Measurements from ENCODE around the gene NUDT8. TPM values are rescaled to one million over a fixed set of nuclear protein-coding genes. Genes with fewer than 3 reads are reported as not detected.
"Not testable (repeated sequence)": the region's sequence is repeated elsewhere in the genome, so short reads cannot be mapped to it uniquely, and the experiment has no call there.

Gene NUDT8
- total and polyA plus RNA-seq, 2 donors = 3.0 to 5.8 TPM

DNA sequence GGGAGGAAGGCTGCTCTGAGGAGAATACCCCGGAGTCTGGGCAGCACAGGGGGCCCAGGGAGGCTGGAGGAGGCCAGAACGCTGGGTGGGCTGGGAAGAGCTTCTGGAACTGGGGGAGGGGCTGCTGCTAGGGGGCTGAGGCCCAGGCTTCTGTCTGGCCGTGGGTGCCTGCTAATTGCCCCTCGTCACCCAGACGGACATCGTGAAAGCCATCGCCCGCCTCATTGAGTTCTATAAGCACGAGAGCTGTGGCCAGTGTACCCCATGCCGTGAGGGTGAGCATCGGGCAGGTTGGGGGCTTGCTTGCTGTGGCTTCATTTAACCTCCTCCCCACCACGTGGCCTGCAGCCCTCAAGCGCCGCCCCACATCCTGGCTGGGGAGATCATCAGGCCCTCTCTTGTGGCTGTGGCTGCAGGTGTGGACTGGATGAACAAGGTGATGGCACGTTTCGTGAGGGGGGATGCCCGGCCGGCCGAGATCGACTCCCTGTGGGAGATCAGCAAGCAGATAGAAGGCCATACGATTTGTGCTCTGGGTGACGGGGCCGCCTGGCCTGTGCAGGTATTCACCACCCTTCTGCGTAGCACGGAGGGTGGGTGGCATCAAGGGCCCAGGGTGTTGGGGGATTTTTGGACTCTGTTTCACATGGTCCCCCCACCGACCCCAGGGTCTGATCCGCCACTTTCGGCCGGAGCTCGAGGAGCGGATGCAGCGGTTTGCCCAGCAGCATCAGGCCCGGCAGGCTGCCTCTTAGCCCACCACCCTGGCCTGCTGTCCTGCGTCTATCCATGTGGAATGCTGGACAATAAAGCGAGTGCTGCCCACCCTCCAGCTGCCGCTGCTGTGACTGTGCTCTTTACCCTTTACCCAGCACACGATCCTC, 17.8 kb downstream of the NUDT8 start:
- Histone ChIP-seq H3K36me3 (ENCODE audit: insufficient read depth) (no peaks in the 10 kb centered on the region), H3K27ac (ENCODE audit: low read depth) (no peak overlapping the region), H3K4me1 (ENCODE audit: insufficient read depth) (no peaks in the 10 kb centered on the region), H3K4me3 (ENCODE audit: low read depth, low read length) (no peak overlapping the region)
- WGBS = 88% methylated on average over 37 of the region's 37 CpGs
- no peak for DNase-seq (ENCODE audit: extremely low spot score)

DNA sequence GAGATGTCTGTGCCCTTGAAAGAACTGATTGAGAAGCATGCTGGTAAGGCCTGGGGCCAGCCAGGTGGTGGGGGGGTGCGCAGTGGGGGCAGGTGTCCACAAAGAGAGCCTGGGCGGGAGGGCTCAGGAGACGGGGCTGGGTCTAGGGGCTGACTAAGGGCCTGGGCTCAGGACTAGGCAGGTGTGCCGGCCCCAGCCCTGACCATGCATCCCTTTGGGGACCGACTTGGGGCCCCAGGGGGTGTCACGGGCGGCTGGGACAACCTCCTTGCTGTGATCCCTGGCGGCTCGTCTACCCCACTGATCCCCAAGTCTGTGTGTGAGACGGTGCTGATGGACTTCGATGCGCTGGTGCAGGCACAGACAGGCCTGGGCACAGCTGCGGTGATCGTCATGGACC, 18.6 kb downstream of the NUDT8 start:
- Histone ChIP-seq H3K4me3 (ENCODE audit: low read depth, low read length) (no peak overlapping the region), H3K4me1 (ENCODE audit: insufficient read depth) (no peaks in the 10 kb centered on the region), H3K27ac (ENCODE audit: low read depth) (no peak overlapping the region), H3K36me3 (ENCODE audit: insufficient read depth) (no peaks in the 10 kb centered on the region)
- DNase-seq (ENCODE audit: extremely low spot score) = no peak
- 88% methylated on average over 14 of the region's 14 CpGs for WGBS

- H3K27ac ChIP-seq (ENCODE audit: low read depth) = no peak overlapping the region
- 89% methylated on average over 15 of the region's 15 CpGs for WGBS
- no peak overlapping the region for H3K4me3 ChIP-seq (ENCODE audit: low read depth, low read length)
- H3K36me3 ChIP-seq (ENCODE audit: insufficient read depth) = no peaks in the 10 kb centered on the region
- no peak for DNase-seq (ENCODE audit: extremely low spot score)
- H3K4me1 ChIP-seq (ENCODE audit: insufficient read depth) = no peaks in the 10 kb centered on the region
Measured at GRCh38 chr11:67610302-67610868, 19.4 kb downstream of the NUDT8 start.

- H3K27ac ChIP-seq (ENCODE audit: low read depth) = no peak overlapping the region
- WGBS = 91% methylated on average over 10 of the region's 10 CpGs
- H3K4me1 ChIP-seq (ENCODE audit: insufficient read depth) = no peaks in the 10 kb centered on the region
- no peak overlapping the region for H3K4me3 ChIP-seq (ENCODE audit: low read depth, low read length)
- H3K36me3 ChIP-seq (ENCODE audit: insufficient read depth) = no peaks in the 10 kb centered on the region
- no peak for DNase-seq (ENCODE audit: extremely low spot score)
Measured at GRCh38 chr11:67609316-67609715, 20.4 kb downstream of the NUDT8 start.

DNA sequence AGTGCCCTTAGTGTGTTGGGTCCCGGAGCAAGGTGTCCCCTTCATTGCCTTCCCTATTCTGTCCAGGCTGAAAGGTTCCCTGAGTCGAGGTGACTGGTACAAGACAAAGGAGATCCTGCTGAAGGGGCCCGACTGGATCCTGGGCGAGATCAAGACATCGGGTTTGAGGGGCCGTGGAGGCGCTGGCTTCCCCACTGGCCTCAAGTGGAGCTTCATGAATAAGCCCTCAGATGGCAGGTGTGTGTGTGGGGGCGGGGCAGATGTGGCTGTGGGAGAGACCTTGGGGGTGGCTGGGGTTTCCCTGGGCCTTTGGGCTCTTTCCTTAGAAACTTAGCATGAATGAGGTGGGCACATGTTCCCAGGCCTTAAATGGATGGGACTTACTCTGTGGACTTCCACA, 21.3 kb downstream of the NUDT8 start:
- H3K4me1 ChIP-seq (ENCODE audit: insufficient read depth) = no peaks in the 10 kb centered on the region
- no peak overlapping the region for H3K27ac ChIP-seq (ENCODE audit: low read depth)
- no peaks in the 10 kb centered on the region for H3K36me3 ChIP-seq (ENCODE audit: insufficient read depth)
- DNase-seq (ENCODE audit: extremely low spot score) = no peak
- WGBS = 96% methylated on average over 8 of the region's 8 CpGs
- H3K4me3 ChIP-seq (ENCODE audit: low read depth, low read length) = no peak overlapping the region

DNA sequence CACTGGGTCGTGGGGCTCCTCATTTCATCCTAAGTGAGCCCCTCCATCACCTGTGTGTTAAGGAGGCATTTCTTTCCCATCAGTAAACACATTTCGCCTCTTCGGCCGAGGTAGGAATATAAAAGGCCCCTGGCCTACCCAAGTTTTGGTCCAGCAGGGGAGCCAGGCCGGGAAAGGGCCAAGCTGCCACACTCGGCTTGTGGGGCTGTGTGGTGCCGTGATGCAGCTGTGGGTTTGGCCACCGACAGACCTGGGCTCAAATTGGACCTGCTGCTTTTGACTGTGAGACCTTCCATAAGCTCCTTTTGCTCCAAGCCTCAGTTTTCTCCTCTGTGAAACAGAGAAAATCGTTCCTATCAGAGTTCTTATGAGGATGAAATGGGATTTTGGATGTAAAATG, 22.2 kb downstream of the NUDT8 start:
- WGBS = 40% methylated on average over 9 of the region's 9 CpGs

GRCh38 chr11:67606492-67607295, 23.0 kb downstream of the NUDT8 start, which contains the start of gene NDUFV1:
NDUFV1 (plus strand) TSS chr11:67606936; CDS start chr11:67607005, 69 bp downstream.
- H3K4me3 ChIP-seq (ENCODE audit: low read depth, low read length) = peak within 1 kb of the TSS; percentile 88
- peak within 1 kb of the TSS; percentile 63 for H3K27ac ChIP-seq (ENCODE audit: low read depth)
- under 1% methylated on average over 69 of the region's 69 CpGs for WGBS
- peak; percentile 87 for DNase-seq (ENCODE audit: extremely low spot score)
- no peaks in the 10 kb centered on the region for H3K36me3 ChIP-seq (ENCODE audit: insufficient read depth)
- H3K4me1 ChIP-seq (ENCODE audit: insufficient read depth) = no peaks in the 10 kb centered on the region

More for the DNA sequence above, 22.2 kb downstream of the NUDT8 start:
- H3K36me3 ChIP-seq (ENCODE audit: insufficient read depth) = no peaks in the 10 kb centered on the region
- no peak overlapping the region for H3K27ac ChIP-seq (ENCODE audit: low read depth)
- DNase-seq (ENCODE audit: extremely low spot score) = no peak
- H3K4me1 ChIP-seq (ENCODE audit: insufficient read depth) = no peaks in the 10 kb centered on the region
- H3K4me3 ChIP-seq (ENCODE audit: low read depth, low read length) = peak overlapping the region; percentile 88

- Histone ChIP-seq H3K36me3 (ENCODE audit: insufficient read depth) (no peaks in the 10 kb centered on the region), H3K4me1 (ENCODE audit: insufficient read depth) (no peaks in the 10 kb centered on the region), H3K27ac (ENCODE audit: low read depth) (no peak overlapping the region), H3K4me3 (ENCODE audit: low read depth, low read length) (peak overlapping the region; percentile 27)
- WGBS = 34% methylated on average over 17 of the region's 17 CpGs
- no peak for DNase-seq (ENCODE audit: extremely low spot score)
Measured at GRCh38 chr11:67606093-67606491, 23.6 kb downstream of the NUDT8 start.

- Histone ChIP-seq H3K27ac (ENCODE audit: low read depth) (no peak overlapping the region), H3K36me3 (ENCODE audit: insufficient read depth) (no peaks in the 10 kb centered on the region), H3K4me1 (ENCODE audit: insufficient read depth) (no peaks in the 10 kb centered on the region), H3K4me3 (ENCODE audit: low read depth, low read length) (no peak overlapping the region)
- DNase-seq (ENCODE audit: extremely low spot score) = no peak
- WGBS = 49% methylated on average over 11 of the region's 11 CpGs
Measured at GRCh38 chr11:67605231-67606011, 24.3 kb downstream of the NUDT8 start.

DNA sequence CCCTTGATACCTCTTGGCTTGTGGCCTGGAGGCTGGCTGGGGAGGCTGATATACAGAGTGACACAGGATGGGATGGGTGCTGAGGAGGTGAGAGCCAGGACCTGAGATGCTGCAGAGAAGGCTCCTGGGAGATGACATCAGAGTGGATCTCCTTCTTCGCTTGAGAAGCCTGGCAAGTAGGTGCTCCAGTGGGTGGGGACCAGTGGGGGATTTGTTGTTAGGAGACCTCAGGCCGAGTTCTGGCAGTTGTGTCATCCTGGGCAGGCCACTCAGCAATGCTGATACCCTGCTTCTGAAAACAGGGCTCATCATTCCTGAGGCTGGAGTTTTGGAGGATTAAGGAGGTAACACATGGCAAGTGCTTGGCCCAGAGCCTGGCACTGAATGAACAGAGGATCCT, 24.9 kb downstream of the NUDT8 start:
- H3K4me3 ChIP-seq (ENCODE audit: low read depth, low read length) = no peak overlapping the region
- H3K36me3 ChIP-seq (ENCODE audit: insufficient read depth) = no peaks in the 10 kb centered on the region
- 75% methylated on average over 2 of the region's 2 CpGs for WGBS
- H3K4me1 ChIP-seq (ENCODE audit: insufficient read depth) = no peaks in the 10 kb centered on the region
- no peak overlapping the region for H3K27ac ChIP-seq (ENCODE audit: low read depth)
- no peak for DNase-seq (ENCODE audit: extremely low spot score)

- not testable (repeated sequence) for DNase-seq (ENCODE audit: extremely low spot score); H3K36me3 ChIP-seq (ENCODE audit: insufficient read depth); H3K4me3 ChIP-seq (ENCODE audit: low read depth, low read length); H3K4me1 ChIP-seq (ENCODE audit: insufficient read depth); H3K27ac ChIP-seq (ENCODE audit: low read depth)
- 70% methylated on average over 2 of the region's 4 CpGs for WGBS
Measured at GRCh38 chr11:67604119-67604518, 25.6 kb downstream of the NUDT8 start.

DNA sequence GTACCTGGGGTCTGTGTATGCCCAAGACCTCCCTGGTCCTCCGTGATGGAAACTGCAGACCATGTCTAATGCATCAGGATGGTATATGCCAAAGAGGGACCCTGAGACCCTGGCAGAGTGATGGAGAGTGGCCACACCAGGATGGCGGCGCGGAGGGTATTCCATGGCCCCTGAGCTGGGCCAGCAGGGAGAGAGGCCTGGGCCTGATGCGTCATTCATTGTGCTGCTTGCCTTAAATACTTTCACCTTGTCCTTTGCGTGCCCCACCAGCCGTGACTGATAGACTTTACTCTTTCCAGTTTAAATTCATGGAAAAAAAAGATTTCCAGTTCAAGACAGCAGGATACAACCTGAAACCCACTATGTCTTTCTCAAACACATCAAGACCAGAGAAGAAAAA, 28.6 kb downstream of the NUDT8 start:
- no peak for DNase-seq (ENCODE audit: extremely low spot score)
- H3K4me3 ChIP-seq (ENCODE audit: low read depth, low read length) = no peak overlapping the region
- no peak overlapping the region for H3K27ac ChIP-seq (ENCODE audit: low read depth)
- WGBS = 93% methylated on average over 7 of the region's 7 CpGs
- H3K36me3 ChIP-seq (ENCODE audit: insufficient read depth) = no peaks in the 10 kb centered on the region
- no peaks in the 10 kb centered on the region for H3K4me1 ChIP-seq (ENCODE audit: insufficient read depth)
